ENCODE results near the gene GADD45A. TPM values are rescaled to one million over a fixed set of nuclear protein-coding genes. Genes with fewer than 3 reads are reported as not detected.

Gene GADD45A
- total RNA-seq, 1 donor from 2014 or later: 46.5 TPM

GRCh38 chr1:67690411-67690810, 5.4 kb downstream of the GADD45A start:
- DNase-seq (ENCODE audit: low spot score): no peak
- peaks cover 4% of the 10 kb centered on the region for H3K27me3 Mint-ChIP-seq (ENCODE audit: unreplicated experiment)
- TF ChIP-seq CTCF (IDR thresholded peaks at IDR 0.05; ENCODE audit: unreplicated experiment): no peak
- no peaks in the 10 kb centered on the region for H3K9me3 Mint-ChIP-seq (ENCODE audit: unreplicated experiment)
- H3K4me1 Mint-ChIP-seq (ENCODE audit: unreplicated experiment): peaks cover 34% of the 10 kb centered on the region
- H3K4me3 Mint-ChIP-seq (ENCODE audit: unreplicated experiment): no peak overlapping the region
- H3K27ac Mint-ChIP-seq (ENCODE audit: unreplicated experiment): no peak overlapping the region
- H3K36me3 Mint-ChIP-seq (ENCODE audit: low read depth, unreplicated experiment): peaks cover 13% of the 10 kb centered on the region

- no peak for TF ChIP-seq CTCF (IDR thresholded peaks at IDR 0.05; ENCODE audit: unreplicated experiment)
- Mint-ChIP-seq H3K4me1 (ENCODE audit: unreplicated experiment) (peaks cover 32% of the 10 kb centered on the region), H3K36me3 (ENCODE audit: low read depth, unreplicated experiment) (peaks cover 9% of the 10 kb centered on the region), H3K9me3 (ENCODE audit: unreplicated experiment) (no peaks in the 10 kb centered on the region), H3K4me3 (ENCODE audit: unreplicated experiment) (no peak overlapping the region), H3K27ac (ENCODE audit: unreplicated experiment) (no peak overlapping the region), H3K27me3 (ENCODE audit: unreplicated experiment) (peaks cover under 1% of the 10 kb centered on the region)
- no peak for DNase-seq (ENCODE audit: low spot score)
Observed at GRCh38 chr1:67691712-67692111, 6.7 kb downstream of the GADD45A start.

GRCh38 chr1:67695963-67696362, 11.0 kb downstream of the GADD45A start:
- Mint-ChIP-seq H3K9me3 (ENCODE audit: unreplicated experiment) (no peaks in the 10 kb centered on the region), H3K36me3 (ENCODE audit: low read depth, unreplicated experiment) (no peaks in the 10 kb centered on the region), H3K27me3 (ENCODE audit: unreplicated experiment) (peaks cover 6% of the 10 kb centered on the region), H3K4me3 (ENCODE audit: unreplicated experiment) (no peak overlapping the region), H3K27ac (ENCODE audit: unreplicated experiment) (no peak overlapping the region), H3K4me1 (ENCODE audit: unreplicated experiment) (peaks cover 10% of the 10 kb centered on the region)
- no peak for TF ChIP-seq CTCF (IDR thresholded peaks at IDR 0.05; ENCODE audit: unreplicated experiment)
- no peak for DNase-seq (ENCODE audit: low spot score)

- no peaks in the 10 kb centered on the region for H3K9me3 Mint-ChIP-seq (ENCODE audit: unreplicated experiment)
- no peak for TF ChIP-seq CTCF (IDR thresholded peaks at IDR 0.05; ENCODE audit: unreplicated experiment)
- peaks cover 10% of the 10 kb centered on the region for H3K4me1 Mint-ChIP-seq (ENCODE audit: unreplicated experiment)
- no peak overlapping the region for H3K4me3 Mint-ChIP-seq (ENCODE audit: unreplicated experiment)
- H3K27me3 Mint-ChIP-seq (ENCODE audit: unreplicated experiment): peaks cover 7% of the 10 kb centered on the region
- DNase-seq (ENCODE audit: low spot score): no peak
- H3K36me3 Mint-ChIP-seq (ENCODE audit: low read depth, unreplicated experiment): no peaks in the 10 kb centered on the region
- H3K27ac Mint-ChIP-seq (ENCODE audit: unreplicated experiment): no peak overlapping the region
Observed at GRCh38 chr1:67696708-67697107, 11.7 kb downstream of the GADD45A start.

GRCh38 chr1:67700220-67700619, 15.2 kb downstream of the GADD45A start:
- Mint-ChIP-seq H3K9me3 (ENCODE audit: unreplicated experiment) (no peaks in the 10 kb centered on the region), H3K27ac (ENCODE audit: unreplicated experiment) (no peak overlapping the region), H3K27me3 (ENCODE audit: unreplicated experiment) (peaks cover 7% of the 10 kb centered on the region), H3K4me3 (ENCODE audit: unreplicated experiment) (no peak overlapping the region), H3K36me3 (ENCODE audit: low read depth, unreplicated experiment) (no peaks in the 10 kb centered on the region), H3K4me1 (ENCODE audit: unreplicated experiment) (peaks cover 5% of the 10 kb centered on the region)
- TF ChIP-seq CTCF (IDR thresholded peaks at IDR 0.05; ENCODE audit: unreplicated experiment): no peak
- no peak for DNase-seq (ENCODE audit: low spot score)
